NCI-H526 treated with DMSO at 0.1 percent for 48 hours (cell line): ENCODE data around the gene TMEM208.

ENCODE experiments used
- DNase-seq: peaks from one replicate; lab custom pipeline; 2025; lab: John Stamatoyannopoulos, UW

TMEM208 gene

GRCh38 chr16:67209565-67209964 is 17.4 kb upstream of the TMEM208 start:
- no peak for DNase-seq

DNA sequence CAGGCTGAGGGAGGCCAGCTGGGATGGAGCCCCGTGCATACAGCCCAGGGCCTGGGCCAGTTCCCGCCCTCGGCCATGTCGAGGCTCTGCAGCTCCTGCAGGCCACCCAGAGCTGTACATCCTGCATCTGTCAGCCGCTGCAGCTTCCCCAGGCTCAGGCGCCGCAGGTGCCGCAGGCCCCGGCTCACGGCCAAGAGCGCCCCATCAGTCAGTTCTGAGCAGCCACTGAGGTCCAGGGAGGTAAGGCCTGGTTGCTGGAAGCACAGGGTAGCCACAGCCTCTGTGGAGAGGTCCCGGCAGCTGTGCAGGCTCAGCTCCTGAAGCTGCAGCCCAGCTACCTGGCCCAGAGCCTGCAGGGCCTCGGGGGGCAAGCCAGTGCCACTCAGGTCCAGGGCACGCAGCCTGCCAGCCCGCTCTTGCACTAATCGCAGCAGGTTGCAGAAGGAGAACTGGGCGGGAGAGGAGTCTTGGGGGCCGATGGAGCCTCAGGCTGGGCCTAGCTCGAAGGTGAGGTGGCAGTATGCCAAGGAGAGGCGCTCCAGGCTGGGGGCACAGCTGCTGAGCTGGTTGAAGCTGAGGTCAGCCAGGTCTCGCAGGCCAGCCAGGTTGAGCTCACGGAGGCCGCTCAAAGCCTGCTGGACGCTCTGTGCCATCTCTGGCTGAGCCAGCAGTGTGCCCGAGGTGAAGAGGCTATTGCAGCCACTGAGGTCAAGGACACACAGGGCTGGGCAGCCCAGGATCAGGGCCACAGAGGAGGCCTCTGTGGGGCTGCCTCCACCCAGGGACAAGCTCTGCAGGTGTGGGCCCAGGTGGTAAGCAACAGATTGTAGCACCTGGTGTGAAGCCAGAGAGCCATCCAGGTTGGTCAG is 16.6 kb upstream of the TMEM208 start:
- no peak for DNase-seq

DNA sequence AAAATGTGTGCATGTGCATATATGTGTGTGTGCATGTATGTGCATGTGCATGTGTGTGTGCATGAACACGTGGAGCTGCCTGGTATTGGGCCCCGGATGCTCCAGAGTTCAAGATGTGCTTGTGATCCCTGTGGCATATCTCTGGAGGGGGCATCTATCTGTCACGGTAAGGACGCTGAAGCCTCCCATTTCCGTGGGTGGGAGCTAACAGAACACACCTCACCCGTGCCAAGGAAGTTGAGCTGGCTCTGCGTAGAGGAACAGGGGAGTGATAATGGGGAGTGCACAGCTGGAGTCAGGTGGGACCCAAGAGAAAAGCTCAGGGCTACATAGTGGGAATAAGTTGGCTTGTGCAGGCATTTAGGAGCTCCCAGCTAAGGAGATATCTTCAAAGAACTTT is 15.3 kb upstream of the TMEM208 start:
- DNase-seq: no peak

DNA sequence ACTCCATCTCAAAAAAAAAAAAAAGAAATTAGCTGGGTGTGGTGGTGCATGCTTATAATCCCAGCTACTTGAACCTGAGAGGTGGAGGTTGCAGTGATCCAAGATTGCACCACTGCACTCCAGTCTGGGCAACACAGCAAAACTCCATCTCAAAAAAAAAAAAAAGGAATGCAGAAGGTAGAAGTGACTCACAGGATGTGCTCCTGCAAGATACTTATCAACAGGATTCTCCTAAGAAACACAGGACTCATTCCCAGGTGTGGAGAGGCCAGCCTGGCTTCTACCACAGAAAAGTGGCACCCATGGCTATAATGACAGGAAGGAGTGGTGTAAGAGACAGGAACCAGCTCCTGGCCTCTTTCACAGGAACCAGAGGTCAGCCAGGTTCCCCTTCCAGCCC is 14.2 kb upstream of the TMEM208 start:
- DNase-seq: no peak

GRCh38 chr16:67213197-67214019 is 13.5 kb upstream of the TMEM208 start:
- no peak for DNase-seq

DNA sequence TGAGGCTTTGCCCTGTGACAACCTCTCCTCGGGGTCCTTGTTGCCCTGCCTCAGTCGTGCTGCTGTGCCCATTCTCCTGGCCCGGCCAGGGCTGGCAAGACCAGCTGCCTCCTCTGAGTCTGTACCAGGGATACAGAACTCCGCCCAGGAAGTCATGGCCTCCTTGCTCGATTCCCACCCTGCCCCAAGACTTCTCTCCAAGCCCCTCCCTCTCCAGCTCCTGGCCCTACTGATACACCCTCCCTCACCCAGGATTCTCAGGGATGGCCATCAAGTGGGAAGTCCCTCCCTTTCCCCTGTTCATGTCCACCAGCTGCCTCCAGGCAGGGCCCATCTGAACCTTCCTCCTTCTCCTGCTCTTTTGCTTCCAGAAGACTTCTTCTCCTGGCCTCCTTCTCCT is 11.2 kb upstream of the TMEM208 start:
- DNase-seq: no peak

DNA sequence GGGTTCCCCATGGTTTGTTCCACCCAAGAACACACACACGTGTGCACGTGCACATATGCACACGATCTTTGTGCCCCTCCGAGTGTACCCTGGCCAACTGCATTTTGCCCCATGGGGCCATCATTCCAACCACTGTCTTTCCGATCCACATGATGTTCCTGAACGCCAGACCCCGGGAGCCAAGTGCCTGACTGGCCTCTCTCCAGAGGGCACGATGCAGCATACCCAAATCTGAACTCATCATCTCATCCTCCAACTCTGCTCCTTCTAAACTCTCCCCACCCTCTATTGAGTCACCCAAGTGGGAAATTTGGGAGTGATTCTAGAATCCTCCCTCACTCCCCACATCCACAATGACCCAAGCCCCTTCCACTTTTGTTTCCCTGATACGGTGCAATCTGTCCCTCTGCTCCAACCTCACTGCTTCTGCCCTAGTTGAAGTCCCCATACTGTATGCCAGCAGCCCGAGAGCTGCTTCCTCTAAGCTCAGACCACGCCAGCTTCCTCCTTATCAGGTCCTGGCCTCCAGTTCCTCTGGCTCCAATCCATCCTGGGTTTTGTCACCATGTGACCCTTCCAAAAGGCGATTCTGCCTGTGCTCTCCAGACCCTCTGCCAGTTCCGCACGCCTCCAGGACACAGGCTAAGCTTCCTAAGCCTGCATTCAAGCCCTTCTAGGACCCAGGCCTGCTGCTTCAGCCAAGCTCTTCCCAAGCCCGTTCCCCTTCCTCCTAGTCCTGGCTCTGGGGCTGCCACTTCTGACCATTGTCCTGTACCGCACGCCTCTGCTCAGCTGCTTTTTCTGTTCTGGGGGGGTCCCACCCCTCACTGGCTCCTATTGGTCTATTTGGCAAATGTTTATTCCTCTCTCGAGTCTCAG is 10.1 kb upstream of the TMEM208 start:
- DNase-seq: no peak

DNA sequence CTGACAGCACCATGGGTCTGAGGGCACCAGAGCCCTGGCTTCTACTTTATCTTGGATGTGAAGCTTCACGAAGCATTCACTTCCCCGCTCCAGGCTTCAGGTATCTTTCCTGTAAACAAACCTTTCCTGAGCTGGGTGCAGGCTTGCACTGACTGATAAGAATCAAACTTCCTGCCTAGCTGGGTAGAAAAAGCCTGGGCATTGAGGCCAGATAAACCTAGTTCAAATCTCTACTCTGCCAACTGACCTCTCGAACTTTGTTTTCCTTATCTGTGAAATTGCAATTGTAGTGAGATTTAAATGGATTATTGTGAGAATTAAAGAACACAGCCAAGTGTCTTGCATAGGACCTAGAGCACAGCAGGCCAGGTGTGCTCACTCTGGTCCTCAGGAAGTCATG is 2.9 kb upstream of the TMEM208 start:
- no peak for DNase-seq

- no peak for DNase-seq
Measured at GRCh38 chr16:67226295-67226803, 581 bp upstream of the TMEM208 start.

GRCh38 chr16:67227567-67227921 is 614 bp downstream of the TMEM208 start:
- DNase-seq: no peak

GRCh38 chr16:67228034-67228785 is 1.3 kb downstream of the TMEM208 start:
- DNase-seq: no peak

GRCh38 chr16:67228905-67229304 is 2.0 kb downstream of the TMEM208 start:
- no peak for DNase-seq

- no peak for DNase-seq
Measured at GRCh38 chr16:67229906-67230808, 3.2 kb downstream of the TMEM208 start.

- no peak for DNase-seq
Measured at GRCh38 chr16:67230809-67231660, 4.1 kb downstream of the TMEM208 start.

DNA sequence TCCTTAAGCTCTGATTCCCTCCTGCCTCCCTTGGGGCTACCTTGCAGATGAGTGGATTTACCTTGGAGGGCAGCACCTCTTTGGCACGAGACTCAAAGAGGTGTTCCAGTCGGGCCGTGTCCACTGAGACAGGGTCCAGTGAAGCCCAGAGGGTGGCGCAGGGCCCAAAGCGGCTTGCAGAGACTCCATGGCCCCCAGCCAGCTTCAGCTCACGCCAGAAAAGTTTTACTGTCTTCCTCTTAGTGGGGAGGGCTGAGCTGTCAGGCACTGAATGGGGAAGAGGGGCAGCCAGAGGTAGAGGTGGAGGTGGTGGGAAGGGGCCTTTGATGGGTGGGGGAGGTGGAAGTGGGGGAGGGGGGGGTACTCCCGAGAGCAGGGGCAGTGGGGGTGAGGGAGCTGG is 6.7 kb downstream of the TMEM208 start:
- DNase-seq: no peak

- DNase-seq: no peak
Measured at GRCh38 chr16:67234180-67234597, 7.3 kb downstream of the TMEM208 start.

DNA sequence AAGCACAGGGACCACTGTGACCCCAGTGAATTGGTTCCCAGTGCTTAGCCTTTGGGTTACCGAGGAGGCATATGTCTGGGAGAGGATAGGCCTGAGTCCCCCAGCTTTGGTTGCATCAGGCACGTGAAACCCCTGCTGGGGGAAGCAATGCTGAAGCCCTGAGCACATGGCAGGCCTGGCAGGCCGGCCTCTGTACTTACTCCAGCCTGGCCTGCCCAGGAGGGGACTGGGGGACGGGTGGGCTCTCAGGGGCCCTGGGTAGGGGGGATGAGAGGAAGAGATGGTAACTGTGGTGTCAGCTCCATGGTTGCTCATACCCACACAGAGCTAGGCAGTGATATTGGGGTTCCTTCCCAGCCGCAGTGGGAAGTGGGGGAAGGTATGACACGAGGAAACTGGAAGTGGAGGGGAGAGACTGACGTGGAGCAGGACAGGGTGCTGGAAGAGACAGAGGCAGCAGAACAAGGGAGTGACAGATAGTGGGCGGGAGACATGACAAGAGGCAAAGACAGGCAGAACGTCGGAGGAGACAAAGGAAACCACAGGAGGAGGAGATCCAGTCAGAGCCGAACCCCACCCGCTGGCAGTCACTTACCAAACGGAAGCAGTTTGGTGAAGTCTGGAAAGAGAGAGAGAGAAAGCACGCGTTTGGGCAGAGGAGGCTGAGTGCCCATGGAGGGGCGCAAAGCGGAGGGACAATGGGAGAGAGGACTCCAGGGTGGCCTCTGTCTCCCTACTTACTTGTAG is 9.1 kb downstream of the TMEM208 start:
- no peak for DNase-seq

DNA sequence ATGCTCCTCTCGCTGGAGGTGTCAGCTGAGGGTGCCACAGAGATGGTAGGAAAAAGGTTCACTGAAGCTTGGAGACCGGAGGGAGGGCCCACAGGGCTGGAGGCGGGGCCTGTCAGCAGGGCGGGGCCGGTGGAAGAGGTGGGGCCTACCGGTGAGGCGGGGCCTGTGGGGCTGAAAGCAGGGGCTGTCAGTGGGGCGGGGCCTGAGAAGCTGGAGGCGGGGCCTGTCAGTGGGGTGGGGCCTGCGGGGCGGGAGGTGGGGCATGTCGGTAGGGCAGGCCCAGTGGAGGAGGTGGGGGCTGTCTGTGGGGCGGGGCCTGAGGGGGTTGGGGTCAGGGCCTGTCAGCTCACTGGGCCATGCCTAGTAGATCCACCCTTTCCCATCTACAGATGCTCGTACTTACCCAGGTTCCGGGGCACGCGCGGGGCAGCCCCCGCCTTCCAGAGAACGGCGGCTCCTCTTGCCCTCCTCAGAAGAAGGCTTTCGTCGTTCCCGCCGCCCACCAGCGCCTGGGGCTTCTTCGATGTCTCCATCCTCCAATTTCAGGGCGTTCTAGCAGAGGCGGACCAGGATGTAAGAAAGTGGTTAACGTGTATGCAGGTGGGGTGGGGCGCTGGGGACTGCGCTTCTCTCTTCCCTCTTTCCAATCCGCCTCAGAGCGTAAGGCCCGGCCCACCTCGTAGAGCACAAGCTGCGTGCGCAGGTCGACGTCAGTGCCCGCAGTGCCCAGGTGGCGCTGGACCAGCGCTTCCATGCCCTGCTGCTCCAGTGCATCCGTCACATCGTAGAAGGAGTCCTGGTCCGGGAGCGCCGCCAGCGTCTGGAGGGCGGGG is 9.8 kb downstream of the TMEM208 start:
- DNase-seq: no peak
